Activated CD4-positive, alpha-beta T cell treated with anti-CD3 and anti-CD28 coated beads, Interleukin-2, amount 50 U/mL, for 48 hours (primary cell): Measurements from ENCODE around the gene ICA1L.
"Not testable (repeated sequence)": the region's sequence is repeated elsewhere in the genome, so short reads cannot be mapped to it uniquely, and the experiment has no call there.

ENCODE experiments used
- DNase-seq, 2 experiments: peaks; one replicate each; pipeline ENCODE4 v3.0.0-alpha.2; 2020

The ICA1L gene

GRCh38 chr2:202871300-202872141 lies at the start of gene ICA1L:
Gene ICA1L (minus strand): TSS chr2:202871766. CDS start chr2:202829009, 42,757 bp downstream.
- peak; percentile 47 to 63 for DNase-seq

DNA sequence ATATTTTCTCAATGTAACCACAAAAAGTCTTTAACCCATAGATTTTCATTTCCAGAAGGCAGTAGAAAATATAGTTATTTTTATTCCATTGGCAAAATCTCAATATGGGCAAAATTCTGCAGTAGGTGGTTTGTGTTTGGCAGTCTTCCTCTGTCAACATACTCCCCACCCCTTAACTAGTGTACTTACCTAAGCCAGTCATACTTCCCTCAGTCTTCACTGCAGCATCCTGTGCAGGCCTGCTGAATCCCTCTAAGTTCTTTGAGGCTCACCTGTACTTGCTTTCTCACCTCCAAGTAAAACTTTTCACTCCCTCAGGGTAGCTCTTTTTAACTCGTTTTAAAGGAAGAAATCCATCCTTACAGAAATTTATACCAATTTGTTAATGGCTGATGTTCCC lies 47.3 kb upstream of the ICA1L start:
- no peak for DNase-seq

DNA sequence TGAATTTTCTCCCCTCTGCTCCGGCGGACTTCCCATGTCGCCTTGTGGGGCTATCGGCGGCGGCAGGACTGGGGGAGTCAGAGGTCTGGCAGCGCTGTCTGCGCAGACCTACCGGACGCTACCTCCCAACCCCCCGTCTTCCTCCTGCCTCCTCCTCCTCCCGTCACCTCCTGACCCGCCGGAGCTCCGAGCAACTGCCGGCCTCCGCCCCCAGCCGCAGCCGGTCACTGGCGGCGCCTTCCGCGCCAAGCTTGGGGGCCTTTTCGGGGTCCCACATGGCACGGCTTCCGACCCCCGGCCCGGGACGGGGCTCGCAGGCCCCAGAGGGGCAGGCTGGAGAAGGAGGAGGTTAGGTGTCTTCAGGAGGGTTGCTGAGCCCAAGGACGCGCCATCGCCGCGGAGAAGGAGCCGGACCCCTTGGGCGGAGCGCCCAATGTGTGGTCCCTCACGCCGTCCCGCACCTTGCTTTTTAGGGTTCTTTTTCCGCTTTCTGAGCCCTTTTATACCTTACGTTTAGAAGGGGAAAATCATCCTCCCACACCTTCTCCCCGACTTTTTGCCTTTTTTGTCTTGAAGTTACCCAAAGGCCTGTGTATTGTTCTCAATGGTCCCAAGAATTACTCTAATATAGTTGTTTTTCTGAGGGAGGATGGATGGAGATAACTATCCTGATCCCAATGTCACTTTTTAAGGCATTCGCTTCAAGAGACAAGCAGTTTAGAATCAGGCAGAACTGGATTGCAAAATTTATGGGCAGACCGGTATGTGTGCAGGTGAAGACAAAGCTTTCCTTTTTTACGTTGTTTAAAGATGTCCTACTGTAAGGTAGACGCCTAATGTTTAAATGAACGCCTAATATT lies 41.0 kb upstream of the ICA1L start:
- peak; percentile 10 to 15 for DNase-seq

GRCh38 chr2:202911512-202912341 lies 40.2 kb upstream of the ICA1L start, which contains the start of the genes CARF and WDR12:
Gene CARF (plus strand): TSS chr2:202912275. CDS start chr2:202941903, 29,628 bp downstream.
Gene WDR12 (minus strand): TSS chr2:202911673. CDS start chr2:202911476, 197 bp downstream.
- peak; percentile 88 to 92 for DNase-seq

GRCh38 chr2:202911203-202911511 lies 39.6 kb upstream of the ICA1L start:
- no peak for DNase-seq

GRCh38 chr2:202910698-202911097 lies 39.1 kb upstream of the ICA1L start:
- no peak for DNase-seq

DNA sequence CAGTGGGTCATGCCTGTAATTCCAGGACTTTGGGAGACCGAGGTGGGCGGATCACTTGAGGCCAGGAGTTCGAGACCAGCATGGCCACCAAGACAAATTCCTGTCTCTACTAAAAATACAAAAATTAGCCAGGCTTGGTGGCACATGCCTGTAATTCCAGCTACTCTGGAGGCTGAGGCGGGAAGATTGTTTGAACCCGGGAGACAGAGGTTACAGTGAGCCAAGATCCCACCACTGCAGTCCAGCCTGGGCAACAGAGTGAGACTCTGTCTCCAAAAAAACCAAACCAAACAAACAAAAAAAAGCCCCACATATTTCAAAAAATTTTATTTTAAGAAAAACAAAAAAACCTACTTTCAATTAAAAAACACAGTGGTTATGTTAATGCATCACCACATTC lies 38.7 kb upstream of the ICA1L start:
- DNase-seq: not testable (repeated sequence)

GRCh38 chr2:202909394-202910192 lies 38.0 kb upstream of the ICA1L start:
- DNase-seq: no peak

DNA sequence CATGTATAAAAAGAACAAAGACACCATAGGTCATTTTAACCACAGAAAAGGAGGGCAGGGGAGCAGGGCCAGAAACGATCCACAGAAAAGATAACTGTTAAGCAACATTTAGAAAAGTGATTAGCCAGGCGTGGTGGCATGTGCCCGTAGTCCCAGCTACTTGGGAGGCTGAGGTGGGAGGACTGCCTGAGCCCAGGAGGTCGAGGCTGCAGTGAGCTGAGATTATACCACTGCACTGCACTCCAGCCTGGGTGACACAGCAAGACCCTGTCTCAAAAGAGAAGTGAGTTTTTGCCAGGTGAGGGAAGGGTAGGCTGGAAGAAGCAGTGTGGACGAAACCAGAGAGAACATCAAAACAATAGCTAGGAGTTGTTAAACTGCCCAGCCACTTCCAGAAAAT lies 36.6 kb upstream of the ICA1L start:
- DNase-seq: no peak

- not testable (repeated sequence) for DNase-seq
Measured at GRCh38 chr2:202905507-202905906, 33.9 kb upstream of the ICA1L start.

DNA sequence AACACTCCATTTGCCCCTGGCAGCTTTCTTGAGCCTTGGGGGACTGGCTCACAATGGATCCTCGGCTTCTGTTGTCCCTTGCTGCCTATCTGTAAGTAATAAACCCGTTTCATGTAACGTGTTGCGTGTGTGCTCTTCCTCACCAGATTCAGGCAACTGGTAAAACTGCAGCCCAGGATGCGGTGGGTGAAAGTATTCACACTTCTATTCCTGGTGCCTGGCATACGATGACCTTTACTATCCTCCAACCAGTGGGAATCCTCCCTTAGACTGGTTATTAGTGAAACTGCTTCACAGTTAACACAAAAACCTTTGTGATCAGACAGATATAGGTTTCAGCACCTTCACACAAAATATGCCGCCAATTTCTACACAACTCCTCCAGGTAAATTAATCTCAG lies 13.6 kb upstream of the ICA1L start:
- DNase-seq: no peak

- DNase-seq: no peak
Measured at GRCh38 chr2:202883987-202884675, 12.6 kb upstream of the ICA1L start.

- no peak for DNase-seq
Measured at GRCh38 chr2:202881570-202881969, 10.0 kb upstream of the ICA1L start.

- no peak for DNase-seq
Measured at GRCh38 chr2:202877699-202878098, 6.1 kb upstream of the ICA1L start.

DNA sequence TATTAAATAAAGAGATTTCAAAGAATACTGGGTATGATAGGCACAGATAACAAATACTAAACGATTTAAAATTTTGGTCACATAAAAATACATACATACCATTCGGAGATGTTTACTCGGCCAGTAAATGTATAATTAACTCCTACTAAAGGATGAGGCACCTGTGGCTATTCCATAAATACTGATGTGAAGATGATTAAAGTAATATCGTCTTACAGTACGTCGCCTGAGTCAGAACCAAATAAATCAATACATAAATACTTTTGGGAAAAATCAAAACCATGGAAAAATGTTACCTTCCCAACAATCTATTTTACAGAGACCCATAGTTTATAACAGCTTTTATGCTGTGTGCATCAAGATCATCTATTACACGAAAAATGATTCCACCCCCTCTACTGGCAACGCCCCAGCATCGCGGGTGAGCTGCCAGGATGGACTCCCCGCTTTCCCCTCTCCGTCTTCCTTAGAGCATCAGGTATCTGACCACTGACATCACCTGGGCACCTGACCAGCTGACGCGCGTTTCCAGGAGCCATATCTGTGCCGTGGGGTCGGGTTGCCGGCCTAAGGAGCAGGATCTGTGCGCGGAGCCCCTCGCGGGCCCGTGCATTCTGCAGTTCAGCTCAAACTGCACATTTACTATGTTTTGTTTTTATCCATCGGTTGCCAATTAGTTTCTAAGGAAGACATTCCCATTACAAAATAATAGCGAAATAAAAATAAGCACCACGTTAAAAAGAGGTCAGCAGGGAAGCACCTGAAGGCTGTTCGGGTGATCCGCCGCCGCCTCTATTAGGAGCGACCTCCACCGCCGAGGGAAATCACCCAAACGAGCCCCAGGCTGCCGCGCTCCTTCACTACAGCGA lies 901 bp downstream of the ICA1L start:
- DNase-seq: peak; percentile 65 to 76

DNA sequence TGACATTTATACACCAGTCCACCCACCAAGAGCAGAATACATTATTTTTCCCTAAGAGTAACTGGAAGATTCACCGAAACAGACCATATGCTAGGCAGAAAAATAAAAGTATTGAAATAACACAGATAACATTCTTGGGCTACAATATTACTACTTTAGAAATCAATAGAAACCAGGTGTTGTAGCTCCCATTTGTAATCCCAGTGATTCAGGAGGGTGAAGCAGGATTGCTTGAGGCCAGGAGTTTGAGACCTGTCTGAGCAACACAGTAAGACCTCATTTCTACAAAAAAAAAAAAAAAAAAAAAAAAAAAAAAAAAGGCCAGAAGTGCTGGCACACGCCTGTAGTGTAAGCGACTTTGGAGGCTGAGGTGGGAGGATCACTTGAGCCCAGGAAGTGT lies 9.6 kb downstream of the ICA1L start:
- no peak for DNase-seq

DNA sequence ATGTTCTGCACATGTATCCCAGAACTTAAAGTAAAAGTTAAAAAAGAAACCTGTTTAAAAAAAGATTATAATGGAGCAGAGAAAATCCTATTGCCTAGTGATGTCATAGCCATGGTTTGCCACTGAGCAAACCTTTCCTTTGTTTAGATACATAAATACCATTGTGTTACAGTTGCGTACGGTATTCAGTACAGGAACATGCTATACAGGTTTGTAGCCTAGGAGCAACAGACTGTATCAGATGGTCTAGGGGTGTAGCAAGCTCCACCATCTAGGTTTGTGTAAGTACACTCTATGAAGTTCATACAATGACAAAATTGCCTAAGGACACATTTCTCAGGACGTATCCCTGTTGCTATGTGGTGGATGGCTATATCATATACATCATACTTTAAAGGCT lies 13.0 kb downstream of the ICA1L start:
- DNase-seq: no peak

DNA sequence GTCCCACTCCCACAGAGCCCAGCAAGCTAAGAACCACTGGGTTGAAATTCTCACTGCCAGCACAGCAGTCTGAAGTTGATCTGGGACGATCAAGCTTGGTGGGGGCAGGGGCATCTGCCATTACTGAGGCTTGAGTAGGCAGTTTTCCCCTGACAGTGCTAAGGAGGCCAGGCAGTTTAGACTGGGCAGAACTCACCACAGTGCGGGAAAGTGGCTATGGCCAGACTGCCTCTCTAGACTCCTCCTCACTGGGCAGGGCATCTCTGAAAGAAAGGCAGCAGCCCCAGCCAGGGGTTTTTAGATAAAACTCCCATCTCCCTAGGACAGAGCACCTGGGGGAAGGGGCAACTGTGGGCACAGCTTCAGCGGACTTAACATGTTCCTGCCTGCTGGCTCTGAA lies 22.2 kb downstream of the ICA1L start:
- DNase-seq: not testable (repeated sequence)

GRCh38 chr2:202848813-202849212 lies 22.8 kb downstream of the ICA1L start:
- DNase-seq: no peak
